HG03066 (cell line): ENCODE measurements around the gene CASP14.
"Not testable (repeated sequence)": the region's sequence is repeated elsewhere in the genome, so short reads cannot be mapped to it uniquely, and the experiment has no call there.

Source experiments
- ATAC-seq: cut with Tn5 transposase; IDR thresholded peaks from one replicate; pipeline ENCODE4 v1.9.1; 2021; ENCODE audit warnings: low read depth; ENCODE audit not compliant: unreplicated experiment

Gene CASP14

DNA sequence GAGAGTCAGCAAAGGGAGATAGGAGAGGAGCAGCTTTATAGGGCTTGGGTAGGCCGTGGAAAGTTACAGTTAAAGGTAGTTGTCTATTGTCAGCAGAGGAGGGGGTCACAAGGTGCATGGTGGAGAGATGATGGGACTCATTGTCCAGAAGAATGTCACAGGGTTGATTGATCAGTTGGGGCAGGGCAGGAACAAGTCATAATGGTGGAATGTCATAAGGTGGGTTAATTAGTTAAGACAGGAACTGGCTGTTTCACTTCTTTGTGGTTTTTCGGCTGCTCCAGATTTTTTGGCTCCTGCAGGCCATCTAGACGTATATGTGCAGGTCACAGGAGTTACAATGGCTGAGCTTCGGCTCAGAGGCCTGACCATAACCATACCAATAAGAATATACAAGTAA is 21.1 kb downstream of the CASP14 start:
- ATAC-seq = not testable (repeated sequence)

DNA sequence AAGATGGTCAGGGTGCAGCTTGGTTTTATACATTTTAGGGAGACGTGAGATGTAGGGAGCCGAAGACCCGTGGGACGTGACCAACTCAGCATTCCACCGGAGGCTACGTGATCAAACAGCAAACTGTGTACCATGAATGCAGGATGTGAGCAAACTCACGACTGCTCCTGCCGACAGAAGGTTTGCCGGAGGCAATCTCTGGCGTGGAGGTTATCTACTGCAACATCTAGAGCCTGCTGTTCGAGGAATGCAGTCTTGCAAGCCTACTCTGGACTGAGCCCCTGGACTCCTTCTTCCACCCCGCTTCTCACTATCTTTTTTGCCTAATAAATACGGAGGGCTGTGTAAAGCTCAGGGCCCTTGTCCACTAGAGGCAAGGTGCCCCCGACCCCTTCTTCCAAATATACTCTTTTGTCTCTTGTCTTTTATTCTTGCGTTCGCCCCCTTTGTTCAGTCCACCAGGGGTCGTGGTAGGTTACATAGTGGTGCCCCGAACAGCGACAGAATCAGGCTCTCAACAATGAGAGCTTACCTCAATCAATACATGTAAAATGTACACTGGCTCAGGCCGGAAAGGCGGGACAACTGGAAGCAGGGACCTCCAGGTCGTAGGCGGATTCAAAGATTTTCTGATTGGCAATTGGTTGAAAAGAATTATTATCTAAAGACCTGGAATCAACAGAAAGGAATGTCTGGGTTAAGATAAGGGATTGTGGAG is 23.8 kb downstream of the CASP14 start:
- ATAC-seq = no peak

GRCh38 chr19:15074371-15074770 is 25.1 kb downstream of the CASP14 start:
- ATAC-seq = no peak

GRCh38 chr19:15075806-15076205 is 26.5 kb downstream of the CASP14 start:
- ATAC-seq = no peak

DNA sequence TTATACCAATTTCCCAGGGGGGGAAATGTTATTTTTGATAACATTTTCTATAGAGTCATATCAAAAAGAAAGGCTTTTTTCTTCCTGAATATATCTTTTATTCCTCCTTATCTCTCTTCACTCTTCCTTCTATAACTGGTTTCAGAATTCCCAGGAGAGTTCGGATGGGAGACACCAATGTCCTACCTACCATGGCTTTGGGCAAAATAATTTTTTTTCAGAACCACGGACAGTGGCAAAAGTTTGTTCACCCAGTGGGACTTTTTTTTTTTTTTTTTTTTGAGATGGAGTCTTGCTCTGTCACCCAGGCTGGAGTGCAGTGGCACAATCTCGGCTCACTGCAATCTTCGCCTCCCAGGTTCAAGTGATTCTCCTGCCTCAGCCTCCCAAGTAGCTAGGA is 30.7 kb downstream of the CASP14 start:
- not testable (repeated sequence) for ATAC-seq

- ATAC-seq = no peak
These were observed 32.6 kb downstream of the CASP14 start, which contains the start of gene OR1I1 for GRCh38 chr19:15081911-15082310. Gene OR1I1, plus strand, starts transcription at chr19:15082211. Its CDS starts 4,855 bp downstream, at chr19:15087066.

DNA sequence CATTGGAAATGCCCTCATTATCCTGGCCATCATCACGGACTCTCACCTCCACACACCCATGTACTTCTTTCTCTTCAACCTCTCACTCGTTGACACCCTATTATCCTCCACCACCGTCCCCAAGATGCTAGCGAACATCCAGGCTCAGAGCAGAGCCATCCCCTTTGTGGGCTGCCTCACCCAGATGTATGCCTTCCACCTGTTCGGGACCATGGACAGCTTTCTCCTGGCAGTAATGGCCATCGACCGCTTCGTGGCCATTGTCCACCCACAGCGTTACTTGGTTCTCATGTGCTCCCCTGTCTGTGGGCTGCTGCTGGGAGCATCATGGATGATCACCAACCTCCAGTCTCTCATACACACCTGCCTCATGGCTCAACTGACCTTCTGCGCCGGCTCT is 37.9 kb downstream of the CASP14 start:
- no peak for ATAC-seq

GRCh38 chr19:15091918-15092753 is 42.9 kb downstream of the CASP14 start:
- ATAC-seq = no peak

DNA sequence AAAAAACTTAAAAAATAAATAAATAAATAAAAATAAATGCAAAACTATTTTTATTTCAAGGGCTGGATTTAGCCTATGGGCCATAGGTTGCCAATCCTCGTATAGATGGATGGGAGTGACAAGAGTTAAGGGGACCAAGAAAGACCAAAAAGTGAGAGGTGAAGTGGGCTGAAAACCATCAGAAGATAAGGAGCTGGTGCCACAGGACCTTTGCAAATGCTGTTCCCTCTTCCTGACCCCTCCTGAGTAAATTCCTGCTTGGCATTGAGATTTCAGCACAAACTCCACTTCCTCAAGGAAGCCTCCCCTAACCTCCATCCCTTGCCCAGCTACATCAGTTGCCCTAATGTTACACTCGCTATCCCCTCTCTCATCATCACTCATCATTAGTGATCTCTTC is 43.7 kb downstream of the CASP14 start:
- no peak for ATAC-seq

DNA sequence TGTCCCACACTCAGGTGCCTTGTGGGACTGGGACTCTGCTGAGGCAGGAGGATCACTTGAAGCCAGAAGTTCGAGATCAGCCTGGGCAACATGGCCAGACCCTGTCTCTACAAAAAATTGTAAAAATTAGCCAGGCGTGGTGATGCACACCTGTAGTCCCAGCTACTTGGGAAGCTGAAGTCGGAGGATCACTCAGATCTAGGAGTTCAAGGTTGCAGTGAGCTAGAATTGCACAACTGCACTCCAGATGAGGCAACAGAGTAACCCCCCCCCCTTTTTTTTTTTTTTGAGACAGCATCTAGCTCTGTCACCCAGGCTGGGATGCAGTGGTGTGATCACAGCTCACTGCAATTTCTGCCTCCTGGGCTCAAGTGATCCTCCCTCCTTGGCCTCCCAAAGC is 46.9 kb downstream of the CASP14 start:
- no peak for ATAC-seq

GRCh38 chr19:15097980-15098379 is 48.7 kb downstream of the CASP14 start:
- ATAC-seq = not testable (repeated sequence)

DNA sequence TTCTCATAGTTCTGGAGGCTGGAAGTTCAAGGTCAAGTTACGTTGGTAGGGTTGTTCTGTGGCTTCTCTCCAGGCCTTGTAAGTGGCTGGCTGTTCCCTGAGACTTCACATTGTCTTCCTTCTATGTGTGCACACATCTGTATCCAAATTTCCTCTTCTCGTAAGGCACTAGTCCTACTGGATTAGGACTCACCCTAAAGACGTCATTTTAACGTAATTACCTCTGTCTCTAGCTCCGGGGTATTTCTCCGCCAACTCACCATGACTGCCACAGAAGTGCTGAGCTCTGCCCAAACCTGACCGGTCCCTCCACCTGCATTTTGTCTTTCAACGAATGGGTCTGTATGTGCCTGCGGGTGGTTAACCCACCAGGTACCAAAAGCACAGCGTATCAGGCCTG is 49.2 kb downstream of the CASP14 start:
- ATAC-seq = no peak

DNA sequence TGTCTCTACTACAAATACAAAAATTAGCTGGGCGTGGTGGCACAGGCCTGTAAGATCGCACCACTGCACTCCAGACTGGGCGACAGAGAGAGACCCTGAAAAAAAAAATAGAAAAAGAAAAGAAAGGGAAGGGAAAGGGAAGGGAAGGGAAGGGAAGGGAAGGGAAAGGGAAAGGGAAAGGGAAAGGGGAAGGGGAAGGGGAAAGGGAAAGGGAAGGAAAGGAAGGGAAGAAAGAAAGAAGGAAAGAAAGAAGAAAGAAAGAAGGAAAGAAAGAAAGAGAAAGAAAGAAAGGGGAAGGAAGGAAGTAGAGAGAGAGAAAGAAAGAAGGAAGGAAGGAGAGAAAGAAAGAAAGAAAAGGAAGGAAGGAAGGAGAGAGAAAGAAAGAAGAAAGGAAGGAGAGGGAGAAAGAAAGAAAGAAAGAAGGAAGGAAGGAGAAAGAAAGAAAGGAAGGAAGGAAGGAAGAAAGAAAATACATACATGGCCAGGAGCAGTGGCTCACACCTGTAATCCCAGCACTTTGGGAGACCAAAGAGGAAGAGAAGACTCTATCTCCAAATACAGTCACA is 49.8 kb downstream of the CASP14 start:
- no peak for ATAC-seq

DNA sequence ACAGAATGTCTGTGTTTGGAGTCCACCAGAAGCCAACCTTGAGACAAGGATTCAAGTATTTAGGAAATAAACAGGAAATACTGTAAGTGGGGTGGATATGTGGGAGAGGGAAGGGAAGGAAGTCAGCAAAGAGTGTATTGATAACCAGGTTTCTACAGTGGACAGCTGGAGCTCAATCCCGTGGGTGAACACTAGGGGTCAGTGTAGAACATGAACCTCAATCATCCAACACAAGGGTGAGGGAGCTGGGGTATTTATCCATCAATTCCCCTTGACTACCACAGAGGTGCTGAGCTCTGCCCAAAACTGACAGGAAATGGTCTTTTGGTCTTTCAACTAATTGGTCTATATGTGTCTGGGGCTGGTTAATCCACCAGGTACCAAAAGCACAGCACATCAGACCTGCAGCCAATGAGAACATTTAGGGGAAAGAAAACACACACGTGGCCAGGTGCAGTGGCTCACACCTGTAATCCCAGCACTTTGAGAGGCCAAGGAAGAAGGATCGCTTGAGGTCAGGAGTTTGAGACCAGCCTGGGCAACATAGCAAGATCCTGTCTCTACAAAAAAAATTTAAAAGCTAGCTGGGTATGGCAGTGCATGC is 52.3 kb downstream of the CASP14 start:
- no peak for ATAC-seq

DNA sequence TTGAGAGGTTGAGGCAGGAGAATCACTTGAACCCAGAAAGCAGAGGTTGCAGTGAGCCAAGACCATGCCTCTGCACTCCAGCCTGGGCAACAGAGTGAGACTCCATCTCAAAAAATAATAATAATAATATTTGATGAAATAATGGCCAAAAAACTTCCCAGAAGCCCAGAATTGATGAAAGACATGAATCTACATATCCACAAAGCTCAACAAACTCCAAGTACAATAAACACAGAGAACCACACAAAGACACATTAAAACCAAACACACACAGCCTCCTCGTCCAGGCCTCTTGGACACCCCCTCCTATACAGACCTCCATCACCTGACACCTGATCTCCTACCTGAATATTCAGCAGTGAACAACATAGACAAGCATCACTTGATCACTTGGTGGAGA is 54.7 kb downstream of the CASP14 start:
- no peak for ATAC-seq

DNA sequence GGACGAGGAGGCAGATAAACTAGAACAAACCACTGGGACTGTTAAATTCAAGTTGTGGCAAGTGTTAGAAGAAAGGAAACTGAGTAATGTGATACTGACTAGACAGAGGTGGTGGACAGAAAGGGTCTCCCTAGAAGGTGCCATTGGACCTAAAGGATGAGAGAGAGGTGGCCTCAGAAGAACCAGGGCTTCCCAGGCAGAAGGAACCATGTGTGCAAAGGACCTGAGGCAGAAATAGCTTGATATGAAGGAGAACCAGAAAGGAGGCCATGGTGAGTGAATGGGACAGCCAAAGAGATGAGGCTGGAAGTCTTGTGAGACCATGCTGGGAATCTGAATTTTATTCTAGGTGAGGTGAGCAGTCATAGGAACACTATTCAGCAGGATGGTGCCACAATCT is 55.1 kb downstream of the CASP14 start:
- ATAC-seq = no peak

GRCh38 chr19:15105044-15105443 is 55.8 kb downstream of the CASP14 start:
- ATAC-seq = no peak

- no peak for ATAC-seq
These were observed 58.1 kb downstream of the CASP14 start, which contains the start of gene SYDE1 for GRCh38 chr19:15107061-15108010. Gene SYDE1, plus strand, starts transcription at chr19:15107401. Its CDS starts 33 bp downstream, at chr19:15107434.
